Astrocyte (in vitro differentiated cells and primary cell): ENCODE results near the gene LMCD1. TPM values are rescaled to one million over a fixed set of nuclear protein-coding genes. Genes with fewer than 3 reads are reported as not detected.

Experiments
- DNase-seq: peaks from one replicate; pipeline ENCODE4 v3.0.0-alpha.2; 2010; ENCODE audit warnings: low read depth
- FAIRE-seq: peaks from 2 replicates; lab custom pipeline; 2011; peaks lifted over from hg19 to GRCh38; lab: Jason Lieb, UNC
- H2AFZ ChIP-seq: 2 replicates; pipeline ENCODE4 v1.6.0; 2012; ENCODE audit warnings: low read depth, low read length, inconsistent platforms
- H3K27ac ChIP-seq: 2 replicates; pipeline ENCODE4 v1.5.1; 2011; ENCODE audit warnings: low read depth, low read length, inconsistent platforms
- H3K27me3 ChIP-seq: 2 replicates; pipeline ENCODE4 v1.6.0; 2011; ENCODE audit warnings: low read length, inconsistent platforms; ENCODE audit not compliant: insufficient read depth
- H3K36me3 ChIP-seq: 2 replicates; pipeline ENCODE4 v1.5.1; 2011; ENCODE audit warnings: low read length, inconsistent platforms; ENCODE audit not compliant: insufficient read depth
- H3K4me1 ChIP-seq: 2 replicates; pipeline ENCODE4 v1.5.1; 2011; ENCODE audit warnings: low read length, inconsistent platforms; ENCODE audit not compliant: insufficient read depth
- H3K4me2 ChIP-seq: 2 replicates; pipeline ENCODE4 v1.6.0; 2012; ENCODE audit warnings: low read length, inconsistent platforms
- H3K4me3 ChIP-seq: 2 replicates; pipeline ENCODE4 v1.5.1; 2011; ENCODE audit warnings: low read depth, mild to moderate bottlenecking, low read length, inconsistent platforms; ENCODE audit not compliant: insufficient read depth
- H3K79me2 ChIP-seq: 2 replicates; pipeline ENCODE4 v1.6.0; 2012; ENCODE audit warnings: mild to moderate bottlenecking, low read length, inconsistent platforms; ENCODE audit not compliant: insufficient read depth
- H3K9ac ChIP-seq: 2 replicates; pipeline ENCODE4 v1.6.0; 2012; ENCODE audit warnings: mild to moderate bottlenecking, low read length, inconsistent platforms
- H3K9me3 ChIP-seq: 2 replicates; pipeline ENCODE4 v1.5.1; 2012; ENCODE audit warnings: low read depth, mild to moderate bottlenecking, low read length, inconsistent platforms; ENCODE audit not compliant: insufficient read depth
- H4K20me1 ChIP-seq: 2 replicates; pipeline ENCODE4 v1.6.0; 2012; ENCODE audit warnings: low read length, inconsistent platforms; ENCODE audit not compliant: insufficient read depth
- H3K27ac Mint-ChIP-seq: one replicate; pipeline ENCODE4 v1.8.0; 2021; ENCODE audit warnings: mild to moderate bottlenecking, mixed read lengths; ENCODE audit not compliant: unreplicated experiment
- H3K27me3 Mint-ChIP-seq: one replicate; pipeline ENCODE4 v1.8.0; 2021; ENCODE audit warnings: low read depth, mixed read lengths; ENCODE audit not compliant: unreplicated experiment
- H3K36me3 Mint-ChIP-seq: one replicate; pipeline ENCODE4 v1.8.0; 2021; ENCODE audit warnings: low read depth, mixed read lengths; ENCODE audit not compliant: unreplicated experiment
- H3K4me1 Mint-ChIP-seq: one replicate; pipeline ENCODE4 v1.8.0; 2021; ENCODE audit warnings: low read depth, mixed read lengths; ENCODE audit not compliant: unreplicated experiment
- H3K4me3 Mint-ChIP-seq: one replicate; pipeline ENCODE4 v1.8.0; 2021; ENCODE audit warnings: mild to moderate bottlenecking, moderate library complexity, mixed read lengths; ENCODE audit not compliant: unreplicated experiment
- H3K9me3 Mint-ChIP-seq: one replicate; pipeline ENCODE4 v1.8.0; 2021; ENCODE audit warnings: mild to moderate bottlenecking, mixed read lengths; ENCODE audit not compliant: unreplicated experiment
- CTCF ChIP-seq: IDR thresholded peaks from 2 replicates; pipeline ENCODE4 v1.5.1; 2011; ENCODE audit warnings: low read depth, mild to moderate bottlenecking, inconsistent platforms, low read length, moderate library complexity; ENCODE audit not compliant: insufficient read depth
- EZH2 ChIP-seq: IDR thresholded peaks from 2 replicates; pipeline ENCODE4 v1.6.1; 2012; ENCODE audit warnings: mild to moderate bottlenecking, low read length, inconsistent platforms; ENCODE audit not compliant: insufficient read depth
- total RNA-seq: library from RNA; stranded (reverse); gene quantifications from 2 replicates; pipeline ENCODE4 v1.2.1, GENCODE V29; 2021

The LMCD1 gene
- total RNA-seq, 1 donor from 2014 or later: 374 TPM

- H4K20me1 ChIP-seq: no peaks in the 10 kb centered on the region
- Mint-ChIP-seq H3K9me3 (no peaks in the 10 kb centered on the region), H3K27ac (peak overlapping the region; percentile 63), H3K4me1 (peaks cover 76% of the 10 kb centered on the region), H3K27me3 (no peaks in the 10 kb centered on the region), H3K4me3 (no peak overlapping the region), H3K36me3 (peaks cover 19% of the 10 kb centered on the region)
- DNase-seq (no peak), FAIRE-seq (no peak)
- no peak overlapping the region for H2AFZ ChIP-seq
- no peak overlapping the region for H3K4me3 ChIP-seq
- no peaks in the 10 kb centered on the region for H3K27me3 ChIP-seq
- no peak overlapping the region for H3K4me2 ChIP-seq
- no peak overlapping the region for H3K9ac ChIP-seq
- peaks cover 38% of the 10 kb centered on the region for H3K4me1 ChIP-seq
- H3K36me3 ChIP-seq: peaks cover 15% of the 10 kb centered on the region
- no peak overlapping the region for H3K27ac ChIP-seq
- TF ChIP-seq CTCF (no peak), EZH2 (no peak)
- no peaks in the 10 kb centered on the region for H3K9me3 ChIP-seq
- peaks cover 26% of the 10 kb centered on the region for H3K79me2 ChIP-seq
These were observed 15.2 kb downstream of the LMCD1 start for GRCh38 chr3:8516783-8517182.

- no peak for TF ChIP-seq EZH2
- no peak for TF ChIP-seq CTCF
- H3K27me3 ChIP-seq: no peaks in the 10 kb centered on the region
- H4K20me1 ChIP-seq: peaks cover 5% of the 10 kb centered on the region
- H3K27ac ChIP-seq: no peak overlapping the region
- H3K36me3 ChIP-seq: peaks cover 10% of the 10 kb centered on the region
- FAIRE-seq: no peak
- H3K4me1 Mint-ChIP-seq: peaks cover 79% of the 10 kb centered on the region
- no peak for DNase-seq
- H2AFZ ChIP-seq: no peak overlapping the region
- H3K4me3 ChIP-seq: no peak overlapping the region
- no peak overlapping the region for H3K4me2 ChIP-seq
- H3K9me3 Mint-ChIP-seq: no peaks in the 10 kb centered on the region
- H3K27me3 Mint-ChIP-seq: no peaks in the 10 kb centered on the region
- peaks cover 27% of the 10 kb centered on the region for H3K79me2 ChIP-seq
- H3K27ac Mint-ChIP-seq: peak overlapping the region; percentile 63
- H3K36me3 Mint-ChIP-seq: peaks cover 19% of the 10 kb centered on the region
- H3K4me3 Mint-ChIP-seq: no peak overlapping the region
- no peak overlapping the region for H3K9ac ChIP-seq
- no peaks in the 10 kb centered on the region for H3K9me3 ChIP-seq
- peaks cover 38% of the 10 kb centered on the region for H3K4me1 ChIP-seq
These were observed 15.9 kb downstream of the LMCD1 start for GRCh38 chr3:8517487-8517886.

GRCh38 chr3:8518138-8518537, 16.5 kb downstream of the LMCD1 start:
- Mint-ChIP-seq H3K27ac (peak overlapping the region; percentile 79), H3K27me3 (no peaks in the 10 kb centered on the region), H3K36me3 (peaks cover 19% of the 10 kb centered on the region), H3K4me3 (peak overlapping the region; percentile 10), H3K4me1 (peaks cover 79% of the 10 kb centered on the region), H3K9me3 (no peaks in the 10 kb centered on the region)
- peak; percentile 56 for FAIRE-seq
- no peaks in the 10 kb centered on the region for H3K9me3 ChIP-seq
- H3K9ac ChIP-seq: no peak overlapping the region
- H4K20me1 ChIP-seq: peaks cover 5% of the 10 kb centered on the region
- TF ChIP-seq EZH2 (no peak), CTCF (no peak)
- peak overlapping the region; percentile 18 for H3K4me2 ChIP-seq
- H3K36me3 ChIP-seq: peaks cover 10% of the 10 kb centered on the region
- H3K4me1 ChIP-seq: peaks cover 38% of the 10 kb centered on the region
- peak; percentile 79 for DNase-seq
- no peak overlapping the region for H2AFZ ChIP-seq
- peaks cover 25% of the 10 kb centered on the region for H3K79me2 ChIP-seq
- peak overlapping the region; percentile 49 for H3K27ac ChIP-seq
- H3K4me3 ChIP-seq: no peak overlapping the region
- H3K27me3 ChIP-seq: no peaks in the 10 kb centered on the region
